NT2/D1 (cell line): ENCODE data around the gene ARHGAP24.

Experiments used
- DNase-seq: peaks from one replicate; pipeline ENCODE4 v3.0.0-alpha.2; 2011; ENCODE audit warnings: low read depth, low spot score
- H3K27me3 ChIP-seq: 2 replicates; pipeline ENCODE4 v1.6.0; 2011; ENCODE audit warnings: mild to moderate bottlenecking; ENCODE audit not compliant: insufficient read length, insufficient read depth
- H3K36me3 ChIP-seq: 2 replicates; pipeline ENCODE4 v1.6.1; 2011; ENCODE audit warnings: mild to moderate bottlenecking, low read length, mixed read lengths; ENCODE audit not compliant: insufficient read depth, insufficient read length
- H3K4me1 ChIP-seq: 2 replicates; pipeline ENCODE4 v1.5.1; 2011; ENCODE audit not compliant: insufficient read depth, insufficient read length
- H3K4me3 ChIP-seq: 2 replicates; pipeline ENCODE4 v1.5.1; 2011; ENCODE audit warnings: low read depth; ENCODE audit not compliant: insufficient read length
- H3K9ac ChIP-seq: 2 replicates; pipeline ENCODE4 v1.6.0; 2011; ENCODE audit warnings: low read depth; ENCODE audit not compliant: insufficient read length
- H3K9me3 ChIP-seq: 2 replicates; pipeline ENCODE4 v1.5.1; 2011; ENCODE audit warnings: mild to moderate bottlenecking, low read length; ENCODE audit not compliant: insufficient read depth
- SUZ12 ChIP-seq: IDR thresholded peaks from 2 replicates; pipeline ENCODE4 v1.6.1; 2011; ENCODE audit not compliant: insufficient read length, insufficient read depth; ENCODE audit errors: extremely low read depth
- YY1 ChIP-seq: IDR thresholded peaks from 2 replicates; pipeline ENCODE4 v1.6.1; 2011; ENCODE audit not compliant: insufficient read length, insufficient read depth
- ZNF274 ChIP-seq: IDR thresholded peaks from 2 replicates; pipeline ENCODE4 v1.6.1; 2011; ENCODE audit warnings: mild to moderate bottlenecking, low read depth, low read length

ARHGAP24 gene

DNA sequence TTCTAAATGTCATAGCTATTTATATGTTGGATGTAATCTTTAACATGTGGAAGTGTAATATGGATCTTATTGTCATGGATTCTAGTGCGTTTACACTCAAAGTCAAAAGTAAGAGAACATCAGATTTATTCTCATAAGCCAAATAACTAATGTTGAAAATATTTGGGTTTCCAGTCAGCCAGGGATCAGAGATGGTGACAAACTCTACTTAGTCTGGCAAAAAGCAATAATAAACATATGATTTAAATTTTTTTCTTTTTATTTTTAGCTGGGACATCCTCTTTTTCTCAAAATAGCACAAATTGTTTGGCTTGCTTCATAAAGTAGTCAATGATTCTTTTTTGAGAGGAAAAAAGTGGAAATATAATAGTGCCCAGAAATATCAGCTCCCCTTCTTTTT, 392.3 kb downstream of the ARHGAP24 start:
- no peak for TF ChIP-seq YY1
- no peak for TF ChIP-seq ZNF274
- TF ChIP-seq SUZ12: no peak
- no peak overlapping the region for H3K9ac ChIP-seq

DNA sequence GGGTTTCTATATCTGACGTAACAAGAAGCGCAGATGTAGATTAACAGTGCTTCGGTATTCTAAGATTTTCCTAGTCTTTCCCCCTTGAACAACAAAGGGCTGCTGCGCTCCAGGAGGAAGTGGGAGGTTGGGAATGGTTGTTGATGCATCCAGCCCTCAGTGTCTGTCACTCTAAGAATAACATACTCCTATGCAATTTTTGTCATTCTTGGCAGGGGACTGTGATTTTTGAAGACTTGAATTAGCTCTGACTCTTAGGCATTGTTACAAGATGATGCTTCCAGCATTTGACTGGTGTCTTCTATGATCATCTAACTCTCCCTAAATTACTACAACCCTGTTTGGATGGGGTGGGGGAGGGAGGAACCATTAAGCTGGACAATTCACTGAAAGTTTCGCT, 394.2 kb downstream of the ARHGAP24 start:
- Histone ChIP-seq H3K4me1 (no peaks in the 10 kb centered on the region), H3K4me3 (no peak overlapping the region), H3K36me3 (no peaks in the 10 kb centered on the region), H3K9me3 (no peaks in the 10 kb centered on the region), H3K9ac (no peak overlapping the region), H3K27me3 (no peaks in the 10 kb centered on the region)
- TF ChIP-seq ZNF274 (no peak), YY1 (no peak), SUZ12 (no peak)
- DNase-seq: no peak

More for the DNA sequence above, 392.3 kb downstream of the ARHGAP24 start:
- no peaks in the 10 kb centered on the region for H3K36me3 ChIP-seq
- no peaks in the 10 kb centered on the region for H3K9me3 ChIP-seq
- H3K27me3 ChIP-seq: no peaks in the 10 kb centered on the region
- H3K4me1 ChIP-seq: no peaks in the 10 kb centered on the region
- DNase-seq: no peak
- H3K4me3 ChIP-seq: no peak overlapping the region

DNA sequence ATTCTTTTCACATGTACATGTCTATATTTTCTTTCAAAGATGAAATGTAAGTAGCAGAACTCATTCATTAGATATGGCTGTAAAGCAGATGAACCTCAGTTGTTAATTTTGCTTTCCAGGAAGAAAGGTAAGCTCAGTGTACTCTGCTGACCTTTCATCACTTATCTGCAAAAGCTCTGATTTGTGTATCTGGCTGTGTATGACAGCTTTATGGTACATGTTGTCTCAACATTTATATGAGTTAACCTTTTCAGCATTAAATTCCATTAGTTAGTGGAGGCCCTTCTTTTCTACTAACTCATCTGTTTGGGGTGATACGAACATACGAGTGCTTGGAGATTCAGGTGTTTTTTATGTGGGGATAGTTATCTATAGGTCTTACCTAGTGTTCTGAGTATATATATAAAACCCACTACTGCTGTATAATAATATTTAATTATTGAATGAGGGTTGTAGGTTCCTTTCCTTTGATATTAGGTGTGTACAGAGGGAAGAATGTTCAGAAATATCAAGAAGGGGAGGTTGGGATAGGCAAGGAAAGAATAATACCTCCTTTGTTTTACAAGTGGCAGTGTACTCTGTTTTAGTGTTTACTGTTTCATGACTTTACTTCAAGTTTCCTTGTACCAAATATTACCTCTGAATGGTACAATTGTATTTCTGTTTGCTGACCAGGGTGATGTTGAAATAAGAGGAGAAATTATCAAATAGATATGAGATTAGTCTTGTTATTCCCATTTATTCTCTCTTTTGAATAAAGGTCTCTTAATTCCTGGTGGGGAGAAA, 395.5 kb downstream of the ARHGAP24 start:
- Histone ChIP-seq H3K9ac (no peak overlapping the region), H3K36me3 (no peaks in the 10 kb centered on the region), H3K4me3 (no peak overlapping the region), H3K4me1 (no peaks in the 10 kb centered on the region), H3K27me3 (no peaks in the 10 kb centered on the region), H3K9me3 (no peaks in the 10 kb centered on the region)
- TF ChIP-seq ZNF274: no peak
- TF ChIP-seq SUZ12: no peak
- no peak for TF ChIP-seq YY1
- no peak for DNase-seq

DNA sequence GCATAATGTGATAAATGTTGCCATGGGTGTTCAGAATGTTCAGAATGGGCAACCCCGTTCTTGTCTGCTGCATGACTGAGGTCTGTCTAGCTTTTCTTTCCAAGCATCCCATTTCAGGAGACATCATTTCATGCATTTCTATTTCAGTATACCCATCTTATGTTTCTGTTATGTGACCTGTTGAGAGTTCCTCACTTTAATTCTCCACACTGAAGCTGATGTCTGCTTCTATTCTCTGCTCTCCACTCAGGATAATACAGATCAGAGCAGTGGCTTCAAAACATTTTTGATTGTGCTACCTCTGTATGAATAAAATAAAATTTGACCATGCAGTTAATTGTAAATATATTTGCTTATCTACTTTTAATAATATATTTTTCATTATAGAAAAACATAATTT, 398.6 kb downstream of the ARHGAP24 start:
- DNase-seq: no peak
- no peak overlapping the region for H3K9ac ChIP-seq
- TF ChIP-seq SUZ12: no peak
- no peak for TF ChIP-seq ZNF274
- TF ChIP-seq YY1: no peak
- no peaks in the 10 kb centered on the region for H3K4me1 ChIP-seq
- no peaks in the 10 kb centered on the region for H3K36me3 ChIP-seq
- no peak overlapping the region for H3K4me3 ChIP-seq
- no peaks in the 10 kb centered on the region for H3K27me3 ChIP-seq
- no peaks in the 10 kb centered on the region for H3K9me3 ChIP-seq

DNA sequence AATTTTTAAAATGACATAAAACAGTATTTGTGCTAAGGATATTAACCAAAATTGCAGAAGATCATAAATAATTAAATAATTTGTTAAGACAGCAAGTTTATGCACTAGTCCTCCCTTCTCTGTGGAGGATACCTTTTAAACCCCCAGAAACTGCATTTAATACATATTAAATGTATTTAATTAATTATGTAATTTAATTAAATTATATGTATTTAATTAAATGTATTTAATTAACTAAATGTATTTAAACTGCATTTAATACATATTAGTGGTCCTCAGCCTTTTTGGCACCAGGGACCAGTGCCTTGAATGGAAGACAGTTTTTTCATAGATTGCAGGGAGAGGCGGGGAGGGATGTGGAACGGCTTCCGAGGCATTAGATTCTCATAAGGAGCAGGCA, 404.6 kb downstream of the ARHGAP24 start:
- Histone ChIP-seq H3K9me3 (no peaks in the 10 kb centered on the region), H3K4me3 (no peak overlapping the region), H3K27me3 (no peaks in the 10 kb centered on the region), H3K4me1 (no peaks in the 10 kb centered on the region), H3K9ac (no peak overlapping the region), H3K36me3 (no peaks in the 10 kb centered on the region)
- no peak for TF ChIP-seq SUZ12
- TF ChIP-seq ZNF274: no peak
- no peak for TF ChIP-seq YY1
- no peak for DNase-seq

DNA sequence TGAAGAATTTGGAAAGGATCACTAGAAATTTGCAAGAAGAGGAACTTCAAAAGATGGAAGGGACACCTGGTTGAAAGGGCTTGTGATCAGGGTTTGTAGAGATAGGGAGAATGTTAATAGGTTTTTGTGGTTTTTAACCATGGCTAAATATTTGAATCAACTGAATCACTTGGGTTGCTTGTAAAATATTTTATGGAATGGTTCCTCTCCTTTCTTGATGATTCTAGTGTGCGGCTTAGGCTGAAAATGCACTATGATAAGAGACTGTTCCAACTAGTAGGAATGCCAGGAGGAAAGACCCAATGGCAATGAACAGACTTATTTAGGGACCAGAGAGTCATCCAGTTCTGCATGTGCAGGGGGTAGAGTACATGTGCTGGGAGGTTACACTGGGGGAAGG, 408.2 kb downstream of the ARHGAP24 start:
- TF ChIP-seq ZNF274 (no peak), YY1 (no peak), SUZ12 (no peak)
- Histone ChIP-seq H3K9ac (no peak overlapping the region), H3K9me3 (no peaks in the 10 kb centered on the region), H3K4me3 (no peak overlapping the region), H3K4me1 (no peaks in the 10 kb centered on the region), H3K36me3 (no peaks in the 10 kb centered on the region), H3K27me3 (no peaks in the 10 kb centered on the region)
- no peak for DNase-seq

DNA sequence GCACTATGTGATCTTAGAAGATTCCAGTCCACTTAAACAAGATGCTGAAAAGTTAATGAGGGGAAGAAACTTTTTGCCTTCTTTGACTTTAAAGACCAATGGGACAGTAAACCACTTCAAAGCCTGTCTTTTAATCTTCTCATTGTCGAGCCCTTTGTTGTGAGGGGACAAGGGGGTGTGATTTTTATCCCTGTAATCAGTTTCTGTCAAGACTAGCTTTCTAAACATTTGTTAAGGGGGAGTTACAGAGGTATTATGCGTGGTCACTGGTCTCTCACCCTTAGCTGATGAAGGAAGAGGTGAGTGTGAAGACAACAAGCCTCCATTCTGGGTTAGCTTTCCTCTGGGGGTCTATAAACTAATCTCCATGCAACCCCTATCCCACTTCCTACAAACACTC, 409.3 kb downstream of the ARHGAP24 start:
- TF ChIP-seq SUZ12 (no peak), ZNF274 (no peak), YY1 (no peak)
- Histone ChIP-seq H3K9ac (no peak overlapping the region), H3K4me3 (no peak overlapping the region), H3K27me3 (no peaks in the 10 kb centered on the region), H3K4me1 (no peaks in the 10 kb centered on the region), H3K9me3 (no peaks in the 10 kb centered on the region), H3K36me3 (no peaks in the 10 kb centered on the region)
- DNase-seq: no peak
